Mucosa of gallbladder (tissue), 1 donor: Measurements from ENCODE around the gene HCN3. TPM values are rescaled to one million over a fixed set of nuclear protein-coding genes. Genes with fewer than 3 reads are reported as not detected.
A peak's percentile ranks its signal among the peaks of the same experiment; 100 is the strongest.
"Not testable (repeated sequence)": the region's sequence is repeated elsewhere in the genome, so short reads cannot be mapped to it uniquely, and the experiment has no call there.

Experiments
- DNase-seq: peaks from one replicate; pipeline ENCODE4 v3.0.0-alpha.2; 2020; ENCODE audit warnings: low spot score
- total RNA-seq: library from RNA; stranded (reverse); gene quantifications from one replicate; pipeline ENCODE4 v1.2.1, GENCODE V29; 2021
- donor health status: DM: no; HTN: no; CAD: no.

HCN3 gene
- total RNA-seq, result 8.7 TPM

DNA sequence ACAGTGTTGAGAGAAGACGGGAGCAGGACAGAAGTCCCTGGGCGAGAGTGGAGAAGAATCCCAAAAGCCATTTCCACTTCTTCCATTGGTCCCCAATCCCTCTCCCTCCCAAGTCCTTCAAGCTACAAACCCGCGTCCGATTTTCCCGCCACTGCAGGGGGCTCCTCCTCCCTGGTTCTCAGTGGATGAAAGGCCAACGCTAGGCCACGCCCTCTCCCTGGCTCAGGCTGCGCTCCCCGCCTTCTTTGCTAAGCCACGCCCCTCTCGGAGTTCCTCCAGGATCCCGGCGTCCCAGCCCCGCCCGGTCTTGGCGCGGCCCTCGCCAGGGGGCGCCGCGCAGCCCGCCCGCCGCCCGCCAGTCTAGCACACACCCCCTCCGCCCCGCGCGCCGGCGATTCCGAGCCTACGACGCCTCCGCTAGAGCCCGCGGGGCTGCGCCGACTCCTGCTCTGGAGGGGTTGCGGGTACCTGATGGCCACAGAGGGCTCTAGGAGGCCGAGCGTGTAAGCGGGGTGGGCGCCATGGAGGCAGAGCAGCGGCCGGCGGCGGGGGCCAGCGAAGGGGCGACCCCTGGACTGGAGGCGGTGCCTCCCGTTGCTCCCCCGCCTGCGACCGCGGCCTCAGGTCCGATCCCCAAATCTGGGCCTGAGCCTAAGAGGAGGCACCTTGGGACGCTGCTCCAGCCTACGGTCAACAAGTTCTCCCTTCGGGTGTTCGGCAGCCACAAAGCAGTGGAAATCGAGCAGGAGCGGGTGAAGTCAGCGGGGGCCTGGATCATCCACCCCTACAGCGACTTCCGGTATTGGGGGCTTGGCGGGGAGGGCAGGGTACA is at the start of gene HCN3:
HCN3 (plus strand) TSS at position 394 of the 832 bp plus-strand sequence; CDS start at position 522, 128 bp downstream.
- DNase-seq, result peak; percentile 98

DNA sequence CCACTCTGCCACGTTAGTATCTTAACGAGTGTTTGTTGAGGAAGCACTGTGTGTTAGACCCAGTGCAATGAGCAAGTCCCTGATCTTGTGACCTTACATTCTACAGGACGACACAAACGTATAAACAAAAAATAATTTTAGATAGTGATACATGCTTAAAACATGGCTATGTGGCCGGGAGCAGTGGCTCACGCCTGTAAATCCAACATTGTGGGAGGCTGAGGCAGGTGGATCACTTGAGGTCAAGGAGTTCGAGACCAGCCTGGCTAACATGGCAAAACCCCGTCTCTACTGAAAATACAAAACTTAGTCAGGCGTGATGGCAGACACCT is 49.2 kb upstream of the HCN3 start:
- no peak for DNase-seq

DNA sequence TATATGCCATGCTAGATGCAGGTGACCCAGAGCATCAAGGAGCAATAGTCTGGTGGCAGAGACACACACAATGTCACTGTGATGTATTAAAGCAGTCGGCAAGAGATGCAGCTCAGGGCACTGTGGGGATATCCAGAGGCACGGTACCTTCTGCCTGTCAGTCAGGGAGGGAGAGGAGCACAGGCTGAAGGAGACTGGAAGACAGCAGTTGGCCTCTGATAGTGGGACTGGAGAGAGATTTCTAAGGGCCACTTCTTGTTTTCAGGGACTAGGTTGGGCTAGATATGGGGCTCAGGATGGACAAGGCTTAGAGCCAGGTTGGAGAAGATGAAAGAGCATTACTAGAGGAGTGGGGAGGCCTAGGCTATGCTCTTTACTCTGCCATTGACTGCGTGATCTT is 46.0 kb upstream of the HCN3 start:
- DNase-seq, result not testable (repeated sequence)

DNA sequence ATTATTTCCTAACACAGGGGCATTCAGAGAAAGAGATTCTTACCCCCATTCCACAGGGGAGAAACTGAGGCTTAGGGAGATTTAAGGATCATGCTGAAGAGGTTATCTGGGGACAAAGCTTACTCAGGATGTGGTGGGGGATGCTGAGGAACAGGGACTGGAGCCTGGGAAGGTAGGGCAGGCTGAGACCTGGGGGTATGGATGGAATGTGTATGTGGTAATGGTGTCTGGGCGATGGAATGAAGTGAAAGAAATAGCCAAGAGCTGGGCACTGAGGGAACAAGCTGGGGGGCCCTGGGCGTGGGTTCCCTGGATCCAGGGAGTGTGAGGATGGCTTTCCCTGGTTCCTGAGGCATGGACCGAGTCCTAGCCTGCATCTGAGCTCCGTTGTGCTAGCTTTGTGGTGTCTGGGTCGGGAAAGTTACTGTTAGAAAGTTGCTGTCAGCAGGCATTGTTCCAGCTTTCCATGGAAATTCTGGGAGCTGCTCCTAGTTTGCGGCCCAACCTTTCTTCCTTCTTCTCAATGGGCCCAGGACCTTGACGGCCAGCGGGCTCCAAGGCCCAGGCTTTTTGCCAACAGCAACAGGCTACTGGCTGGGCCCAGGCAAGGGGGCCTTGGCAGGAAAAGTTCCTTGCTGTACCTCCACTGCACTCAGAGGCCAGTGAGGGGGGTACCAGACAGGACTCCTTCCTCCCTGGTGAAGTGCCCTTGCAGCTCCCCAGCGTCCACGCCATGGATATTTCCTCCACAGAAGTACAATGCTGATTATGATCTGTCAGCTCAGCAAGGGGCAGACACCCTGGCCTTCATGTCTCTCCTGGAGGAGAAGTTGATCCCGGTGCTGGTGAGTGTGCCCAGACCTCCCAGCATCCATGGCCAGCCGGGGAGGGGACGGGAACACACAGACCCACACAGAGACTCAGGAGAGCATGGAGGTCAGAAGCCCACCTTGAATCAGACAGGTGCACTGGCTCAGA is 45.0 kb upstream of the HCN3 start:
- DNase-seq, result not testable (repeated sequence)

DNA sequence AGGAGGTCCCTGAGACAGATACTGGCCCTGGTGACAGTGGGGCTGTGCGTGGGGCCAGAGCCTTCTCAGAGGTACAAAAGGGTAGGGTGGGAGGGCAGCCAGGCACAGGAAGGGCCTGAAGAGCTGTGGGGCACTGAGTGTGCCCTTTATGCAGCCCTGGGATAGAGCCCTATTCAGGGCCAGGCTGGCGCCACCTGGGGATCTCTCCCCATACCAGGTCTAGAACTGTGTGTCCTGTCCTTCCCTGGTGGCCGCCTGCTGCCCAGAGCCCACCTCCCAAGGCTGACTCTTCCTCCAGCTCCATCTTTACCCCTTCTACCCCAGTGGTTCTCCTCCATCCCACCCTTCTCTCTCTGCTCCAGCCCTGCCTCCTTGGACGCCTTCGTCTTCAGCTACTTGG is 43.8 kb upstream of the HCN3 start:
- DNase-seq, result not testable (repeated sequence)

DNA sequence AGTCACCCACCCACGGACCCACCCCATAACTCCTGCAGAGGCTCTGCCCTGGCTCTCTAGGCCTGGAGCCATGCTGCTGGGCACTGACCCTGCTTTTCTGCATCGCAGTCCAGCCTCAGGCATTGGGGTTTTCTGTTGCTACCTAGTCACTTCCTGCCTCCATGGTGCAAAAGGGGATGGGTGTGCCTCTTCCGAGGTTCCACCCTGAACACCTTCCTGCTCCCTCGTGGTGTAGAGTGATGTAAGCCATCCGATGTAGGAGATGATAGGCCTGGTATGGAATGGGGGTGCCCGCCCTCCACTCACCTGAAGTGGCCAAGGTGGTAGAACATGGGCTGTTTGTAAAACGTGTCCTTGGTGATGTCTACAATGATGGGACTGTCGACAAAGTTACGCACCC is 41.9 kb upstream of the HCN3 start:
- not testable (repeated sequence) for DNase-seq

DNA sequence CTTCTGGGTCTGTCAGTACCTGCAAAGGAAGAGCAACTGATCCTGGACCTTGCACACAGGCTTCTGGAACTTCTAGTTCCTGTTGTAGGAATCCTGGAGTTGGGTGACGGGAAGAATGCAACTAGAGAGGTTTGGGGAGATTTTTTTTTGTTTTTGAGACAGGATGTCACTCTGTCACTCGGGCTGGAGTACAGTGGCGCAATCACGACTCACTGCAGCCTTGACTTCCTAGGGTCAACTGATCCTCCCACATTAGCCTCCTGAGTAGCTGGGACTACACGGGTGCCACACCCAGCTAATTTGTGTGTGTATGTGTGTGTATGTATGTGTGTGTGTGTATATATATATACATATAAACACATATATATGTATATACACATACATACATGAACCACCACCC is 40.8 kb upstream of the HCN3 start:
- DNase-seq, result no peak

DNA sequence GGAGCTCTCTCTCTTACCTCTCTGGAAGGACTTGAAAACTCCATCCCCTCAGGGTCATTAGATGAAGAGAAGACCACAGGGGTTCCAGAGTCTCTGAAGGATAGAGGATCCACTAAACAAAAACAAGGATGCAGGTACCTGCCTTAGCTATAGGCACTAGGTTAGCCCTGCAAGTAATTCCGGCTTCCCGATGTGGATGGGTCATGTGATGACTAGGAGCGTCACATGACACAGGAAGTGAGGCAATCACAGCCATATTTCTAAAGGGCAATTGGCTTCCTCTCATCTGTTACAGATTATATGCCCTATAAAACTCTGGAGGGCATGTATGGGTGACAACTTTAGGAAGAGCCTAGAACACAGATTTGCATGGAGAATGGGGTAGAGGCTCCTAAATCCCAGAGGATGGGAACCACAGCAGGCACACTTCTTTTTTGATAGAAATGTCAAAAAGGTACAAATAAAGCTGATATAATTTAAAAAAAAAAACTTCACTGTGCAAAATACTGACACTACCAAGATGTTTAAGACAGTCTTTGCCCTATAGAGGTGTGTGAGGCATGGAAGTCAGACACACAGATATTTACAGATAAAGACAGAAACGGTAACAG is 36.1 kb upstream of the HCN3 start:
- DNase-seq, result peak; percentile 84

DNA sequence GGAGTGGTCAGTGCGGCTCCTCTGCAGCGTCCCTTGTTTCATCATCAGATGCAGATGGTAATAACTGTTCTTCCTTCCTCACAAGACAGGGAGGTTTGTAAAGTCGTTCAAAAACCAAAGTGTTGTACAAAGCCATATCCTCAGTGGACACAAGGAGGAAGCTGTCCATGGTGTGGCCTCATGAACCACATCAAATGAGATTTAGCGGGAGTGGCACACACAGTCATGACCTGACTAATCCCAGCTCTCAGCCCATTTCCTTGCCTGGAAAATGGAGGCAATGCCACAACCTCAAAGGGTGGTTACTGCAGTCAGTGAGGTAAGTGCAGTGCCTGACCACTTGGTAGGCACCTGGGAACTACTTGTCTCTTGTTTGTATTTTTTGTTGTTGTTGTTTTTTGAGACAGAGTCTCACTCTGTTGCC is 35.4 kb upstream of the HCN3 start:
- DNase-seq, result no peak

DNA sequence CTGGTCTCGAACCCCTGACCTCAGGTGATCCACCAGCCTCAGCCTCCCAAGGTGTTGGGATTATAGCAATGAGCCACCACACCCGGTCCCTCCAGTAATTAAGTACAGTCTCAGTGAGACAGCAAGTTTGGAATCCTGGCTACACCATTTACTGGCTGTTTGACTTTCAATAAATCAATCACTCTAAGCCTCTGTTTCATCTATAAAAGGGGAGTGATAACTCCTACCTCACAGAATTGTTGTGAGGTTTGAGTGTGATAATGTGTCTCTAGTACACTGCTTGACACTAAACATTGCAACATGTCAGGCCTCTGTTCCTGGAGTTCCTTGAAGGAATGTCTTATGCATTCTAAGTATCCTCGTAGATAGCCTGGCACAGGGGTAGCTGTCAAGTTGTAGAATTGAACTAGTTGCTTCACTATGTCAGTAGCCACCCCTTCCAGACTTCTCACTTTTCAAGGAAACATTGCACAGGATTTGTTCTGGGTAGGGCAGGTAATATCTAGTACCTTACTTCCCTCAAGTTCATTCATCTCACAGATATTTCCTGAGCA is 34.4 kb upstream of the HCN3 start:
- no peak for DNase-seq

DNA sequence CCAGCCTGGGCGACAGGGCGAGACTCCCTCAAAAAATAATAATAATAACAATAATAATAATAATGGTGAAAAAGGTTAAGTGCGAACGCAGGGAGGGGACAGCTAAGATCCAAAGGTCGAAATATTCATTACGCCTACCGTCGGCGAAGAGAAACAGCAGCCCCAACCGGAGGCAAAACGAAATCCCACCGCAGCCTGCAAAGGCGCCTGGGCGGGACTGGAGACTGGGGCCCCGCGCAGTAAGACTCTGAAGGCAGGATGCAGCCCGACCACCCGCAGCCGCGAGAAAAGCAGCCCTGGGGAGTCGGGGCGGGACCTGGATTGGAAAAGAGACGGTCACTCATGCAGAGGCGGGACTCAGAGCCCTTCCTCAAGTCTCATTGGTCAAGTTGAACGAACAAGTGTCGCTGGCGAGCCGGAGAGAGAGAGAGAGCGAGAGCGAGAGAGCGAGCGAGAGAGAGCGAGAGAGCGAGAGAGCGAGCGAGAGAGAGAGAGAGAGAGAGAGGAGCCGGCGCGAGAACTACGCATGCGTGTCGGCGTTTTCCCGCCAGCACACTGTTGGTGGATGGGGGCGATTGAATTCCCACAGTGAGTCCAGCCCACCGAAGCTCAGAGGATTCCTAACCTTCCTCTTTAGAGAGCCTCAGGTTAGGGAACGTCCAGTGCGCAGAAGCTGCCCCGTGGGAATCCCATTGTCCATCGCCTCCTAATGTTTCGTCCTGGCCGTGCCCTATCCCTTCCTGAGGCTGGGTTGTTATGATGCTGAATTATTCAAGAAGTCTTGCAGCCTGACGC is 32.7 kb upstream of the HCN3 start:
- DNase-seq, result peak; percentile 98

DNA sequence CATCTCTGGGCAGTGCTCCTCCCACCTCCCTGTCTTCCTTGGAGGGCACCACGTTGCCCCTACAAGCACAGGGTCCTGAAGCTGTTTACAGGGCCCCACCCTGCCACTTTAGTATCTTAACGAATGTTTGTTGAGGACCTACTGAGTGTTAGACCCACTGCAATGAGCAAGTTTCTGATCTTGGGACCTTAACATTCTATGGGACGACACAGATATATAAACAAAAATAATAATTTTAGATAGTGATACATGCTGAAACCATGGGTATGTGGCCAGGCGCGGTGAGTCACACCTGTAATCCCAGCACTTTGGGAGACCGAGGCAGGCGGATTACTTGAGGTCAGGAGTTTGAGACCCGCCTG is 32.1 kb upstream of the HCN3 start:
- DNase-seq, result no peak

DNA sequence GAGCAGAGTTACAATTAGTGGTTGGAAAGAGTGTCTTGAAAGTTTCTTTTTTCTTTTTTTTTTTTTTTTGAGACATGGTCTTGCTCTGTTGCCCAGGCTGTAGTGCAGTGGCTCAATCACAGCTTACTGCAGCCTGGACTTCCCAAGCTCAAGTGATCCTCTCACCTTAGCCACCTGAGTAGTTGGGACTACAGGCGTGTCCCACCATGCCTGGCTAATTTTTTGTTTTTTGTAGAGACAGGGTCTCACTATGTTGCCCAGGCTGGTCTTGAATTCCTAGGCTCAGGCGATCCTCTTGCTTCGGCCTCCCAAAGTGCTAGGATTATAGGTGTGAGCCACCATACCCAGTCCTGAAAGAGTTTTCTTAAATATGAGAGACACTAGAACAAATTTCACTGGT is 30.5 kb upstream of the HCN3 start:
- DNase-seq, result not testable (repeated sequence)

DNA sequence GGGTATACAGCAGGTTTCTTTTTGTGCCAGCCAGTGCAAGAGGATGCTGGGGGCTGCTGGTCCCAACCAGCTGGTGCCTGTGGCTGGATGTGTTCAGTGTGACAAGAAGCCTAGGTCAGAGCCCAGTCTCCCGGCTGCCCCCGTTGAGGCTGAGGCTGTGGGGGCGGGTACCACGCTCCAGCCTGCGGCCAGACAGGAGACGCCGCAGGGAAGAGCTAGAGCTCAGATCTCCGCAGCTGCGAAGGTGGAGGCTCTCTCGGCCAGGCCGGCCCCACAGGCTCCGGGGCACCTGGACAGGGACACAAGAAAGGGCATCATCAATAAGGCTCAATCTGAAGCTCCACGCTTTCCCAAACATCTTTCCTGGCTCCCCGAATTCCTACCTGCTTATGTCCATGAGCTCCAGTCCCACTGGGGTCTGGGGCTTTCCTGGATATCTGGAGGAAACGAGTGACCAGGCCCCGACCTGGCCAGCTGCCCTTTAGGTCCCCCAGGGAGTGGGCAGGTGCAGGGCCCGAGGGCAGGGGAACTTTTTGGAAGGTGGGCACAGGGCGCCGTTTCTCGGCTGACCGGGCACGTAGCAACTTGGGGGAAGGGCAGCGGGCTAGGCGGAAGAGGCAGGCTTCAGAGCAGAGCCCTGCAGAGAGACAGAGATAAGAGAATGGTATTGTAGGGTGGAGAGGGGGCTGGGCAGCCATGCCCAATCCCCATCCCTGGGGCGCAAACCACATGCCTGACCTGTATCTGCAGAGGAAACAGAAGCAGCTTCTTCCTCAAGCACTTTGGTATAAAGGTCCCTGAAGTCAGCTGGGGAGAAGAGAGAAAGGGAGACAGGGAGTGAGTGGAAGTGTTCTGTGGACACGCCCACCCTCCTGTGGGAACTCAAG is 29.4 kb upstream of the HCN3 start:
- DNase-seq, result no peak

DNA sequence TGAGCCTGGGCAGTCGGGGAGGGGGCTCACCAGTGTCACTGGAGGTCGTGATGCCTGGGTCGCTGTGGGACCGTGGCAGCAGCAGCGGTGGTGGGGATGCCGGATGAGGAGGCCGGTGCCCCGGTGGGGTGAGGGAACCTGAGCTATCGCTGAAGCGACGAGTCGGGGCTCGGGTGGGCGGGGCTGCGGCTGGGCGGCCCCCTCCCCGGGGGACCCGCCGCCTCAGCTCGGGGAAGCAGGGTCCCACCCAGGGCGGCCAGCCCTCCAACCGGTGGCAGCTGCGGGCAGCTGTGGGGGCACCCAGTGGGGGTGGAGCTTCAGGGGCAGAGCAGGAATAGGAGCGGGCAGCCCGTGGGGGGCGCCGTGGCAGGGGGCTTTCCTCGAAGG is 27.0 kb upstream of the HCN3 start:
- DNase-seq, result no peak

DNA sequence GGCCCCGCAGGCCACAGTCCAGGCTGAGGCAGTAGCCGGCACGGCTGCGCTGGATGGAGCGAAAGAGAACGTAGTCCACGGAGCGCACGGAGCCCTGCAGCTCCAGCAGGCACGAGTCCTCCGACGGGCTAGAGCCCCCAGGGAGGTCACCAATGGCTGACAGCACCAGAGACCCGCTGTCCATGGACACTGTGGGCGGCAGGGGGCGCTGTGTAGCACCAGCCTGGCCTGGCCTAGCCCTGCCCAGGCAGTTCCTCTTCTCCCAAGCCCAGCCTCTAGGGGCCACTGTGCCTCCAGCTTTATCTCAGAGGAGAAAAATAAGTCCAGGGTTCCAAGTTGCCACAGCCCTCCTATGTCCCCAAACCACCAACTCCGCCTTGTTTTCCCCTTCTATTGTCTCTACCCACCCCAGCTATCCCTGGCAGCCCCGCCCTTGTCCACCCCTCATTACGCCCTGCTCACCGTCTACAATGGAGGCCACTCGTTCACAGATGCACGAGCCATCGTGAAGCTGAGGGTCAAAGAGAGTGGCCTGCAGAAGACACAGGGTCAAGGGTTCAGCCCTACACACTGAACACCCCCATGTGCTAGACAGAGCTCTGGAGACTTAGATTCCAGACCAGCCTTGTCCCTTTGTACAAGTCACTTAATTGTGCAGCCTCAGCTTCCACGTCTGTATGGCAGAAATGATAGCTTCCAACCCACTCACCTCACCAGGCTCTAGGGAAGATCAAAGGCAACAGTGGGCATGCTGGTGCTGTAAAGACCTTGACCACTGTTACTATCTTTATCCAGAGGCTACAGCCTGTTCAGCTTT is 26.4 kb upstream of the HCN3 start:
- DNase-seq, result peak; percentile 92

DNA sequence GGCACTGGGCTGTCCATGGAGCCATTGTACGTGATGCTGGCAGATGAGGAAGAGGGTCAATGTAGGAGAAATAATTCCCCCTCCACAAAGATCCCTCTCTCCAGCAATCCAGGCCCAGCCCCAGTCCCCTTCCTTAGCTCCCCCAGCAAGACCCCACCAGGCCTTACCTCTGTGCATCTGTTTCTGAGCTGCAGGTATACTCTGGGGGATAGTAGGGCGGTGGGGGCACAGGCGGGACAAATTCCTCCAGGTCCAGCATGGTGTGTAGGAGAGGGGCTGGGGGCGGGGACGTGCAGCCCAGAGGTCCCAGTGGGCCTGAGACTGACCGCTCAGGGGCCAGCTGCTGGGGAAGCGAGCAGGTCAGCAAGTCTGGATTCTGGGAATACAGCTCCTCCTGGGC is 25.7 kb upstream of the HCN3 start:
- DNase-seq, result no peak

DNA sequence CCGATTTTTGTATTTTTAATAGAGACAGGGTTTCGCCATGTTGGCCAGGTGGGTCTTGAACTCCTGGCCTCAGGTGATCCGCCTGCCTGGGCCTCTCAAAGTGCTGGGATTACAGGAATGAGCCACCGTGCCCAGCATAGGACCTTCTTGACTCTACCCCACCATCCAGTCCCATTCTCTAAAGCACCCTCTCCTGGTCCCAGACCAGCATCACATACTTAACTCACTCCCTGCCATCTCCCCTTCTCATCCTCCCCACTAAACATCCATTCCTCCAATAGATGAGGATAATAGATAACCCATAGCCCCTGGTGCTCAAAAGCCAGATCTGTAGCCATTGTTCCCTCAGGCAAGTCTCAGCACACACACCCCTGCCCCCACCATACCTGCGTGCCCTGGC is 24.1 kb upstream of the HCN3 start:
- no peak for DNase-seq

DNA sequence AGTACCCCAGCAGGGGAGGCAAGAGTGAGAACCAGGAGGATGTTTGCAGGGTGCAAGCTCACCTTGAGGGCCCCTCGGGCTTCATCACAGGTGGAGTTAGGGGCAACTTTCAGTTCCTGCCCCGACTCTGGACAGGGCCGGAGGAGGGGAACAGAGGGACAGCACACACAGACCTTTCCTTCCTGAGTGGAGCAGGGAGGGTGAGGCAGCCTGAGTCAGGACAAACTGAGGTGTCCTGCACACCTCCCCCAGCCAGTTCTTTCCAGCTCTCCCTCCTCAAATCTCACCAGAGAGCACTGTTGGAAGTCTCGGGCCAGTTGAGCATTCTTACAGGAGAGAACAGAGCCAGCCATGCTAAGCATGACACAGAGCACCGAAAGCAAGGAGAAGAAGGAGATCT is 23.5 kb upstream of the HCN3 start:
- no peak for DNase-seq
